NK-92 (cell line): ENCODE measurements around the gene VARS1.
"Not testable (repeated sequence)": the region's sequence is repeated elsewhere in the genome, so short reads cannot be mapped to it uniquely, and the experiment has no call there.

Experiments used
- DNase-seq: peaks from one replicate; lab custom pipeline; 2025; ENCODE audit not compliant: unreplicated experiment; lab: John Stamatoyannopoulos, UW

VARS1 gene

GRCh38 chr6:31795616-31796298 is at the start of gene VARS1:
VARS1 (minus strand) TSS chr6:31795752; CDS start chr6:31795217, 535 bp downstream.
- no peak for DNase-seq

DNA sequence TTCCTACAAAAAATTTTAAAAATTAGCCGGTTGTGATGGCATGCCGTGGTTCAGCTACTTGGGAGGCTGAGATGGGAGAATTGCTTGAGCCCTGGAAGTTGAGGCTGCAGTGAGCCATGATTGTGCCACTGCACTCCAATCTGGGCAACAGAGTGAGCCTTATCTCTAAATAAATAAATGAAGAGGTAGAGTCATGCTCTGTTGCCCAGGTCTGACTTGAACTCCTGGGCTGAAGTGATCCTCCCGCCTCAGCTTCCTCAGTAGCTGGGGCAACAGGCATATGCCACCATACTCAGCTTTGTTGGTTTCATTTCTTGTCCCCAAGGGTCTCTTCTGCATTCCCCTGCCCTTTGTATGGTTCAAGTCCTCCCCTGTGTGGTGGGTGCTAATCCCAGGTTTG is 49.0 kb upstream of the VARS1 start:
- DNase-seq: no peak

- no peak for DNase-seq
These were observed 46.5 kb upstream of the VARS1 start for GRCh38 chr6:31842053-31842452.

DNA sequence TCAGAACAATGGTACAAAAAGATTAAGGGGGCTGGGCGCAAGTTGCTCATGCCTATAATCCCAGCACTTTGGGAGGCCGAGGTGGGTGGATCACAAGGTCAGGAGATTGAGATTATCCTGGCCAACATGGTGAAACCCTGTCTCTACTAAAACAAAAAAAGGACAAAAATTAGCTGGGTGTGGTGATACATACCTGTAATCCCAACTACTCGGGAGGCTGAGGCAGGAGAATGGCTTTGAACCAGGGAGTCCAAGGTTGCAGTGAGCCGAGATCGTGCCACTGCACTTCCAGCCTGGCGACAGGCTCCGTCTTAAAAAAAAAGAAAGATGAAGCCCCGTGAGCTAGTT is 44.2 kb upstream of the VARS1 start:
- not testable (repeated sequence) for DNase-seq

DNA sequence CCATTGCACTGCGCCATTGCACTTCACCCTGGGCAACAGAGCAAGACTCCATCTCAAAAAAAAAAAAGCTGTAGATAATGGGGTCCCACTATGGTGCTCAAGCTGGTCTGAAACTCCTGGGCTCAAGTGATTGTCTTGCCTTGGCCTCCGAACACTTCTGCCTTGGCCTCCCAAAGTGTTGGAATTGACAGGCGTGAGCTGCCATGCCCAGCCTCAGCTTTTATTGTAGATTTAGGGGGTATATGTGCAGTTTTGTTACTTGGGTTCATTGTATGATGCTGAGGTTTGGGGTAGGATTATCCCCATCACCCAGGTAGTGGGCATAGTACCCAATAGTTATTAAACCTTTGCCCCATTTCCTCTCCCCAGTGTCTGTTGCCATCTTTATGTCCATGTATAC is 43.4 kb upstream of the VARS1 start:
- DNase-seq: no peak

DNA sequence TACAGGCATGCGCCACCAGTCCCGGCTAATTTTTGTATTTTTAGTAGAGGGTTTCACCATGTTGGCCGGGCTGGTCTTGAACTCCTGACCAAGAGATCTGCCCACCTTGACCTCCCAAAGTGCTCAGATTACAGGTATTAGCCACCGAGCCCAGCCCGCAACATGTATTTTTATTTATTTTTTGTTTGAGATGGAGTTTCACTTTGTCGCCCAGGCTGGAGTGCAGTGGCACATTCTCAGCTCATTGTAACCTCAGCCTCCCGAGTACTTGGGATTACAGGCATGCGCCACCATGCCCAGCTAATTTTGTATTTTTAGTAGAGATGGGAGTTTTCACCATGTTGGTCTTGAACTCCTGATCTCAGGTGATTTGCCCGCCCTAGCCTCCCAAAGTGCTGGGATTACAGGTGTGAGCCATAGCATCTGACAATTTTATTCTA is 42.6 kb upstream of the VARS1 start:
- not testable (repeated sequence) for DNase-seq

- no peak for DNase-seq
These were observed 42.0 kb upstream of the VARS1 start for GRCh38 chr6:31837369-31838113.

DNA sequence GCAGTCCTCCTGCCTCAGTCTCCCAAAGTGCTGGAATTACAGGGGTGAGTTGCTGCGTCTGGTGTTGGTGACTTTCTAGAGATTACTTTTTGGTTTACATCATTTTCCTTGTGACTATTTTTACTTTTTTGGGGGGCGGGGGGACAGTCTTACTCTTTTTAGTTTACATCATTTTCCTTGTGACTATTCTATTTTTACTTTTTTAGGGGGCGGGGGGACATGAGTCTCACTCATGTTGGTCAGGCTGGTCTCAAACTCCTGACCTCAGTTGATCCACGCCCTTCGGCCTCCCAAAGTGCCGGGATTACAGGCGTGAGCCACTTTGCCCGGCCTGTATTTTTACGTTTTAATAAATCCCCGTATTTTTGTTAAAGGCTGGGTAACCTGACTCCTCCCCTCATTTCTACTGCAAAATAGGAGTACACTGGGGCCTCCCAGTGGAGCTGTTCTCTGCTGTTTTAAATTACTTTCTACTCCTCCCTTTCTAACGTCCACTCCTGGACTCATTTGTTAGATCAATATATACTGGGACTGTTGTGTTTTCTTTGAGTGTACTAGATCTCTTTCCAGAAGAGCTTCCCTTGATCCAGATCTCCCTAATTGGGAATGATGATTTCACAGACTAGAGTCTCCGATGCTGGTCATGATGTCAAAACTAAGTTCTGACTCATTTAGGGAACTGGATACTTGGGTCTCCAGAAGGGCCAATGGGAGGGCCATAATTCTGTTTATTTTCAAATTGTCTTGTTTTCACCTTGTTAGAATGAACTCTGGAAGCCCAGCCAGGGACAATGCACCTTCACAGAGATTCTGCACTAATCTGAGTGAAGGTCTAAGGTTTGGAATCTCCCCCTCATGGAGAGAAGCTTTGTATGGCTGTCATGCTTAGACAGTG is 41.2 kb upstream of the VARS1 start:
- DNase-seq: no peak

- no peak for DNase-seq
These were observed 40.5 kb upstream of the VARS1 start for GRCh38 chr6:31836047-31836473.

DNA sequence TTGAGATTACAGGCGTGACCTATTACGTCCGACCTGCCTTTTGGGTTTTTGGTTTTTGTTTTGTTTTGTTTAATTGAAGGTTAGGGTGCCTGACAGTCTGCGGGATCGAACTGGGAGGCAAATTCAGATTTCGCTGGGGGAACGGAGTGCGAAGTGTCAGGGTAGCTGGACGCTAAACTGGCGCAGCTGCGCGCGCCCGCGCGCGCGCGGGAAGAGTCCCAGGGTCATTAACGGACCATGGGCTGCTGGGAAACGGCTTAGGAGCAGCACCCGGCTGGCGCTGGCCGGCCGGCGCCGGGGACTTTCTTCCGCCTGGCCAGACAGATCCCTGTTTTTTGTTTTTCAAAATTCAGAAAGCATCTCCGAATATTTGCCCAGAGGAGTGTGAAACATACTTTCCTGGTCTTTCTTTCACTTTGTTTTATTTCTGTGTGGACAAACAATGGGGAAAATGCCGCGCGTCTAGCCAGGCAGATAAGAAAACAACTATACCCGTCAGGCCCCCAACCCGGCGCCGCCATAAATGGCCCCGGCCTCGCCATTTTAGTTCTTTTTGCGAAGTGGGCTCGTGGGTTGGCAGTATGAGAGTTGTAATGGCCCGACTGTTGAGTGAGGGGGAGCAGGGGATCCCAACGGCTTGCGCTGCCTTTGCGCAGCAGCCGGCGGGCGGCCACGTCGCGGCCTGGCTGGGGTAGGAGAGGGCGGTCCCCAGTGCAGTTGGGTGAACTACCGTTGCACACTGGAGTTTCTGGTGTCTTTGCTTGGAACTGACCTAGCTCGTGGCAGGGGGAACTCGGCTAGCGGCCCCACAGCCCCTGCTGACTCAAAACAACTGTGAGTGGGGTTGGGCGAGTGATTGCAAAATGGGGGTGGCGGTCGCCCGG is 39.1 kb upstream of the VARS1 start:
- no peak for DNase-seq

- DNase-seq: no peak
These were observed 36.0 kb upstream of the VARS1 start for GRCh38 chr6:31831350-31832215.

DNA sequence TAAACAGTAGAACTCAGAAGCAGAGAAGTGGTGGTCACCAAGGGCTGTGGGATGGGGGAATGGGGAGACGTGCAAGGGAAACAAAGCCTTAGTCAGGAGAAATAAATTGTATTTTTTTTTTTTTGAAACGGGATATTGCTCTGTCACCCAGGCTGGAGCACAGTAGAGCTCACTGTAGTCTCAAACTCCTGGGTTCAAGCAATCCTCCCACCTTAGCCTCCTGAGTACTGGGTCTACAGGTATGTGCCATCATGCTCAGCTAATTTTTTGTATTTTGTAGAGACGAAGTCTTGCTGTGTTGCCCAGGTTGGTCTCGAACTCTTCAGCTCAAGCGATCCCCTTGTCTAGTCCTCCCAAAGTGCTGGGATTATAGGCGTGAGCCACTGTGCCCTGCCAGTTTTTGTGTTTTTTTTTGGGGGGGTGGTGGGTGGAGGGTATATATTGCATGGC is 35.4 kb upstream of the VARS1 start:
- no peak for DNase-seq

DNA sequence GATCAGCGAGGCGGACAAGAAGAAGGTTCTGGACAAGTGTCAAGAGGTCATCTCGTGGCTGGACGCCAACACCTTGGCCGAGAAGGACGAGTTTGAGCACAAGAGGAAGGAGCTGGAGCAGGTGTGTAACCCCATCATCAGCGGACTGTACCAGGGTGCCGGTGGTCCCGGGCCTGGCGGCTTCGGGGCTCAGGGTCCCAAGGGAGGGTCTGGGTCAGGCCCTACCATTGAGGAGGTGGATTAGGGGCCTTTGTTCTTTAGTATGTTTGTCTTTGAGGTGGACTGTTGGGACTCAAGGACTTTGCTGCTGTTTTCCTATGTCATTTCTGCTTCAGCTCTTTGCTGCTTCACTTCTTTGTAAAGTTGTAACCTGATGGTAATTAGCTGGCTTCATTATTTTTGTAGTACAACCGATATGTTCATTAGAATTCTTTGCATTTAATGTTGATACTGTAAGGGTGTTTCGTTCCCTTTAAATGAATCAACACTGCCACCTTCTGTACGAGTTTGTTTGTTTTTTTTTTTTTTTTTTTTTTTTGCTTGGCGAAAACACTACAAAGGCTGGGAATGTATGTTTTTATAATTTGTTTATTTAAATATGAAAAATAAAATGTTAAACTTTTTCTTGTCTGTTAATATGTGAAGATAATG is 34.2 kb upstream of the VARS1 start:
- no peak for DNase-seq

GRCh38 chr6:31827286-31828079 is 31.9 kb upstream of the VARS1 start, which contains the start of gene HSPA1B:
HSPA1B (plus strand) TSS chr6:31827738; CDS start chr6:31827951, 213 bp downstream.
- DNase-seq: no peak

- no peak for DNase-seq
These were observed 31.3 kb upstream of the VARS1 start for GRCh38 chr6:31826793-31827285.

- no peak for DNase-seq
These were observed 30.0 kb upstream of the VARS1 start for GRCh38 chr6:31825553-31825952.

DNA sequence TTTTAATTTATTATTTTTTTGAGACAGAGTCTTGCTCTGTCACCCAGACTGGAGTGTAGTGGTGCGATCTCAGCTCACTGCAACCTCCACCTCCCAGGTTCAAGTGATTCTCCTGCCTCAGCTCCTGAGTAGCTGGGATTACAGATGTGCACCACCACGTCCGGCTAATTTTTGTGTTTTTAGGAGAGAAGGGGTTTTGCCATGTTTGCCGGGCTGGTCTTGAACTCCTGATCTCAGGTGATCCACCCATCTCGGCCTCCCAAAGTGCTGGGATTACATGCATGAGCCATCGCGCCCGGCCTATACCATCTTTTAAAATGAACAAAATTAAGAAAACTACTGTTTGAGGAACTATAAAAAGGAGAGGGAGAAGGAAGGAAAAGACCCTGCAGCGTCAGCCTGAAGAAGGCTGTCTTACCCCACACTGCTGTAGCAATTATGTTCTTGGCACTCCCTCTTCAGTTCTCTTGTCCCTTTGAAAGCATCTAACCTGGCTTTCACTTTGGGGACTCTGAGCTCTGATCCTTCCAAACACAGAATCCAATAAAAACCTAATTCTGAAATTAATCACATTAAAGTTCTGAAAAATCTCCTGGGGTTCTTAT is 28.1 kb upstream of the VARS1 start:
- not testable (repeated sequence) for DNase-seq
